Measurements from ENCODE around the gene MAG. TPM values are rescaled to one million over a fixed set of nuclear protein-coding genes. Genes with fewer than 3 reads are reported as not detected.

The MAG gene
- total RNA-seq, 1 experiment from 2014 or later = not detected

DNA sequence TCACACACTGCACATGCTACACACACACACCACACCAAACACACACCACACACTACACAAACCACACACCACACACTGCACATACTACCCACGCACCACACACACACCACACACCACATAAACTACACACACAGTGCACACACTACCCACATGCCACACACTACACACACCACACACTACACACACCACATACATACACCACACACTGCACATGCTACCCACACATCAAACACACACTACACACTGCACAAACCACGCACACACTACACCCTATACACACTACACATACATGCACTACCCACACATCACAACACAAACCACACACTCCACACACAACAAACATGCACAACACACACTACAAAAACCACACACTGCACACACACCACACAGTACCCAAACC lies 6.0 kb downstream of the MAG start:
- H3K27ac Mint-ChIP-seq = no peak overlapping the region
- H3K4me3 Mint-ChIP-seq = no peak overlapping the region
- no peak overlapping the region for H3K14ac ChIP-seq (ENCODE audit: insufficient read depth, low read length)
- no peak overlapping the region for H2BK20ac ChIP-seq (ENCODE audit: low read depth, low read length, poor library complexity, severe bottlenecking)
- H3K4me2 ChIP-seq (ENCODE audit: insufficient read depth, insufficient read length, low read length) = no peak overlapping the region
- H3K18ac ChIP-seq (ENCODE audit: insufficient read length, low read depth, low read length) = no peak overlapping the region
- H2AK5ac ChIP-seq (ENCODE audit: insufficient read length, low read length) = no peak overlapping the region
- no peaks in the 10 kb centered on the region for H3K9me3 ChIP-seq (ENCODE audit: control insufficient read depth, low read depth, low read length)
- peaks cover 8 to 10% of the 10 kb centered on the region in 2 experiments for H3K4me1 Mint-ChIP-seq
- no peak overlapping the region for H3T11ph ChIP-seq (ENCODE audit: low read length)
- H3K79me2 ChIP-seq (ENCODE audit: insufficient read depth, low read length) = no peaks in the 10 kb centered on the region
- no peak overlapping the region for H2AFZ ChIP-seq (ENCODE audit: low read length)
- TF ChIP-seq, protein P1, sequence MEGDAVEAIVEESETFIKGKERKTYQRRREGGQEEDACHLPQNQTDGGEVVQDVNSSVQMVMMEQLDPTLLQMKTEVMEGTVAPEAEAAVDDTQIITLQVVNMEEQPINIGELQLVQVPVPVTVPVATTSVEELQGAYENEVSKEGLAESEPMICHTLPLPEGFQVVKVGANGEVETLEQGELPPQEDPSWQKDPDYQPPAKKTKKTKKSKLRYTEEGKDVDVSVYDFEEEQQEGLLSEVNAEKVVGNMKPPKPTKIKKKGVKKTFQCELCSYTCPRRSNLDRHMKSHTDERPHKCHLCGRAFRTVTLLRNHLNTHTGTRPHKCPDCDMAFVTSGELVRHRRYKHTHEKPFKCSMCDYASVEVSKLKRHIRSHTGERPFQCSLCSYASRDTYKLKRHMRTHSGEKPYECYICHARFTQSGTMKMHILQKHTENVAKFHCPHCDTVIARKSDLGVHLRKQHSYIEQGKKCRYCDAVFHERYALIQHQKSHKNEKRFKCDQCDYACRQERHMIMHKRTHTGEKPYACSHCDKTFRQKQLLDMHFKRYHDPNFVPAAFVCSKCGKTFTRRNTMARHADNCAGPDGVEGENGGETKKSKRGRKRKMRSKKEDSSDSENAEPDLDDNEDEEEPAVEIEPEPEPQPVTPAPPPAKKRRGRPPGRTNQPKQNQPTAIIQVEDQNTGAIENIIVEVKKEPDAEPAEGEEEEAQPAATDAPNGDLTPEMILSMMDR (conservative IDR thresholded peaks at IDR 0.05) = no peak
- no peak overlapping the region for H3K9ac ChIP-seq (ENCODE audit: extremely low read depth, insufficient read length, low read length)
- no peaks in the 10 kb centered on the region for H3K27me3 ChIP-seq (ENCODE audit: insufficient read depth, low read length)
- no peaks in the 10 kb centered on the region for H3K23me2 ChIP-seq (ENCODE audit: insufficient read length, low read depth, low read length, poor library complexity, severe bottlenecking)
- no peak overlapping the region for H4K91ac ChIP-seq (ENCODE audit: insufficient read length, low read depth, low read length)
- no peaks in the 10 kb centered on the region for H3K9me3 Mint-ChIP-seq
- peaks cover 1% of the 10 kb centered on the region for H3K27me3 Mint-ChIP-seq (ENCODE audit: low read depth)
- H4K5ac ChIP-seq (ENCODE audit: insufficient read length, low read depth, low read length) = no peak overlapping the region
- WGBS (ENCODE audit: extremely low coverage, insufficient read length, low lambda C conversion rate) = 100% methylated on average over 2 of the region's 2 CpGs
- no peak overlapping the region for H2BK15ac ChIP-seq (ENCODE audit: low read depth, low read length)
- H3K4me1 ChIP-seq (ENCODE audit: insufficient read depth, low read length) = no peaks in the 10 kb centered on the region
- H3K56ac ChIP-seq (ENCODE audit: insufficient read length, low read depth, low read length) = no peak overlapping the region
- no peaks in the 10 kb centered on the region for H4K20me1 ChIP-seq (ENCODE audit: control insufficient read depth, insufficient read depth, insufficient read length)
- H4K8ac ChIP-seq (replicated peaks; ENCODE audit: insufficient read length, low read depth, low read length) = no peak overlapping the region
- no peak overlapping the region for H3K23ac ChIP-seq (ENCODE audit: insufficient read length, low read depth, low read length)
- H3K4ac ChIP-seq (ENCODE audit: low read depth, low read length) = no peak overlapping the region
- no peaks in the 10 kb centered on the region for H3K36me3 Mint-ChIP-seq (ENCODE audit: insufficient read depth in 1 of 3, low read depth in 3 of 3)
- H2BK5ac ChIP-seq (ENCODE audit: insufficient read length, low read length) = no peak overlapping the region
- no peak overlapping the region for H3K27ac ChIP-seq (ENCODE audit: insufficient read length, low read depth, low read length)
- no peaks in the 10 kb centered on the region for H3K79me1 ChIP-seq (ENCODE audit: insufficient read depth, low read depth, low read length, poor library complexity, severe bottlenecking)
- no peak overlapping the region for H2BK12ac ChIP-seq (ENCODE audit: insufficient read length, low read depth, low read length)
- no peak for DNase-seq
- no peak overlapping the region for H2BK120ac ChIP-seq (ENCODE audit: low read depth, low read length, poor library complexity, severe bottlenecking)

All from H9 (cell line).